GM18511 (cell line): ENCODE measurements around the gene ZNF277.
A peak's percentile ranks its signal among the peaks of the same experiment; 100 is the strongest.
"Not testable (repeated sequence)": the region's sequence is repeated elsewhere in the genome, so short reads cannot be mapped to it uniquely, and the experiment has no call there.

Source experiments
- ATAC-seq: cut with Tn5 transposase; IDR thresholded peaks from one replicate; pipeline ENCODE4 v1.9.1; 2021; ENCODE audit warnings: mild to moderate bottlenecking, moderate library complexity; ENCODE audit not compliant: unreplicated experiment

ZNF277 gene

GRCh38 chr7:112383671-112384417 is 177.3 kb downstream of the ZNF277 start:
- no peak for ATAC-seq

- no peak for ATAC-seq
Observed at GRCh38 chr7:112385516-112385915, 179.0 kb downstream of the ZNF277 start.

DNA sequence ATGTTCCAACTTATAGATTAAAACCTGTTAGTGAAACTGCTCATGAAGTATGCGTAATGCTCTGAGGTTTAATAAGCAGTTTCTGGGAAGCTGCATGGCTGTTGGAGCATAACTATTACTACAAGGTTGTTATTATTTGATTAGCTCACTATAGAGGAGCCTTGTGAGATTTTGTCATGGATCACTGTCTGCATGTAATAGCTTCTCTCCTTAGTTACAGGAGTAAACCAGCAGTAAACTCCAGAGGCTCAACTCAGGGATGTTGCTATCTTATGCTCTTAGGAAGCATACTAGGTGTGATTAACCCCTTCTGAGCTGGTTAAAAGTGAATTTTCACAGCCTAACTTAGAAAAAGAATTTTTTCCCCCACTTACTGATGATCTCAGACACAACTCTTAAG is 180.1 kb downstream of the ZNF277 start:
- ATAC-seq, result no peak

DNA sequence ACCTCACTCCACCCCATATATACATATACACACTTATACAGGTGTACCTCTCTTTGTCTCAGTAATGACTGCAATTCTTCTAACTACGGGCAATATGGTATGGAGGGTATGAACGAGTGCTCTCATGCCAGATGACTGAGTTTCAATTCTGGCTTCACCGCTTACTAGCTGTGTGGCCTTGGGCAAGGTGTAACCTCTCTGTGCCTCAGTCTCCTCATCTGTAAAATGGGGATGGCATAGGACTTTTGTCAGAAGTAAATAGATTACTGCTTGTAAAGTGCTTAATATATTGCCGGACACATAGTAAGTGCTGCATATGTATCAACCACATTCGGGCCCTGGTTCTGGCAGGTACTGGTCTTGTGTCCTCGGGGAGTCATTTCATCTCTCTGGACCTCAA is 183.7 kb downstream of the ZNF277 start:
- no peak for ATAC-seq

- ATAC-seq, result not testable (repeated sequence)
Observed at GRCh38 chr7:112391079-112391821, 184.8 kb downstream of the ZNF277 start.

DNA sequence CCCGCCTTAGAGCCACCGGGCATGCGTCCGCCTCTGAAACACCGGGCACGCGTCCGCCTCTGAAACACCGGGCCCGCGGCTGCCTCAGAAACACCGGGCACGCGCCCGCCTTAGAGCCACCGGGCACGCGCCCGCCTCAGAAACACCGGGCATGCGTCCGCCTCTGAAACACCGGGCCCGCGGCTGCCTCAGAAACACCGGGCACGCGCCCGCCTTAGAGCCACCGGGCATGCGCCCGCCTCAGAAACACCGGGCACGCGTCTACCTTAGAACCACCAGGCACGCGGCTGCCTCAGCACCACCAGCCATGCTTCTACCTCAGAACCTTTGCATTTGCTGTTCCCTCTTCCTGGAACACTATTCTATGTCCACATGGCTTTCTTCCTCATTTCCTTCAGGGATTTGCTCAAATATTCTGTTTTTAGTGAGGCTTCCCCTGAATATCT is 185.4 kb downstream of the ZNF277 start:
- ATAC-seq, result peak; percentile 65
